Upper lobe of left lung (tissue), 4 donors: Measurements from ENCODE around the gene CSN1S1.

Source experiments
- CTCF ChIP-seq, 6 experiments: fragments of 450-650 bp in 4 of 6; fragments of 200-600 bp in 2 of 6; sonication (generic) in 2 of 6; IDR thresholded peaks; one replicate each; pipeline ENCODE4 v1.5.1; 2016 to 2019; ENCODE audit warnings: antibody characterized with exemption in 6 of 6
- POLR2A ChIP-seq, 4 donors: fragments of 450-650 bp; IDR thresholded peaks; one replicate each; pipeline ENCODE4 v1.5.1; 2016 to 2017; ENCODE audit warnings: antibody characterized with exemption in 4 of 4, mild to moderate bottlenecking in 2 of 4
- POLR2AphosphoS5 ChIP-seq, 2 donors: sonication (generic); formaldehyde crosslinking; IDR thresholded peaks; one replicate each; pipeline ENCODE4 v1.5.1; 2017; ENCODE audit warnings: antibody characterized with exemption in 2 of 2

DNA sequence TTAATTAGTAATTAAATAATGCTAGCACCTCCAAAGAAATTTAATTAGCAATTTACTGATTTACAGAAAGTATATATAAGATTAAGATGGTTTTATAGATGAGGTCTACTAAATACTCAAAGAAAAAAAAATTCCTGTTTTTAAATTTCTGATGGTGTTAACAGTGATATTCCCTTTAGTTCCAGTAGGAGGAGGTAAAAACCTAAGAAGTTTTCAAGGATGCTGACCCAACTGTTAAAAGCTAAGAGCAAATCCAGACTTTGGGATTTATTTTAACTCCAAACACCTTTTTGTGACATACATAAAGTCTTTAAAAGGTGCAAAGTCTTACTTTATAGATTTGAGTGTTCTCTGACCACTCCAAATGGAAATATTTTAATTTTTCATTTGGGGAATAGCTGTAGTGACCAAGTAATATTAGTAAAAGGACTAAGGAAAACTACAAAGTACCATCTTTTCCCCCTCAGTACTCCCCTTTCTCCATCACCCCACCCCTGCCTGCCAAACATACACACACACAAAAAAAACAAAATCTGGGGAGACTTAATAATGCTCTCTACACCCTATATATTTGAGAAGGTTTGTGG is 34.2 kb upstream of the CSN1S1 start:
- TF ChIP-seq CTCF (IDR thresholded peaks at IDR 0.05), result peak in 5 of 6 experiments; percentile 16 to 26 (median 21)
- no peak for TF ChIP-seq POLR2AphosphoS5 (IDR thresholded peaks at IDR 0.05)
- no peak for TF ChIP-seq POLR2A (IDR thresholded peaks at IDR 0.05)
